C4-2B (cell line): ENCODE results near the gene THBS2.

ENCODE experiments used
- CTCF ChIP-seq: fragments of 450-650 bp; conservative IDR thresholded peaks from 2 replicates; pipeline ENCODE4 v1.5.1; 2017; ENCODE audit warnings: mild to moderate bottlenecking
- ZFX ChIP-seq: fragments of 450-650 bp; IDR thresholded peaks from 2 replicates; pipeline ENCODE4 v1.6.1; 2017

GRCh38 chr6:169185011-169185521 lies 68.6 kb downstream of the THBS2 start:
- TF ChIP-seq CTCF (no peak), ZFX (no peak)
